ENCODE measurements around the gene ETV5. TPM values are rescaled to one million over a fixed set of nuclear protein-coding genes. Genes with fewer than 3 reads are reported as not detected.
A peak's percentile ranks its signal among the peaks of the same experiment; 100 is the strongest.

Gene ETV5
- total RNA-seq, 4 donors from 2014 or later: 9.8 to 18.3 (median 12.2) TPM

- no peaks in the 10 kb centered on the region for H3K27me3 ChIP-seq
- H3K4me3 ChIP-seq: no peak overlapping the region
- H3K36me3 ChIP-seq: peaks cover 0 to 24% (median 0%) of the 10 kb centered on the region in 3 donors
- TF ChIP-seq POLR2A (IDR thresholded peaks at IDR 0.05) (no peak), EP300 (IDR thresholded peaks at IDR 0.05) (peak in 1 of 2 donors; percentile 41)
- WGBS, 2 donors: 18 to 22% methylated on average over 12 of the region's 12 CpGs
- no peaks in the 10 kb centered on the region for H3K9me3 ChIP-seq
- H3K27ac ChIP-seq: no peak overlapping the region
- no peak for DNase-seq (ENCODE audit: low spot score in 2 of 2)
- peaks cover 0 to 34% (median 6%) of the 10 kb centered on the region in 4 donors for H3K4me1 ChIP-seq
Observed at GRCh38 chr3:186044968-186045367, 63.9 kb downstream of the ETV5 start.

- no peak overlapping the region for H3K27ac ChIP-seq
- TF ChIP-seq CTCF (IDR thresholded peaks at IDR 0.05): no peak
- TF ChIP-seq POLR2A (IDR thresholded peaks at IDR 0.05): no peak
- no peak for TF ChIP-seq EP300 (IDR thresholded peaks at IDR 0.05)
- H3K4me1 ChIP-seq: peaks cover 0 to 34% (median 6%) of the 10 kb centered on the region in 4 donors
- no peaks in the 10 kb centered on the region for H3K9me3 ChIP-seq
- no peaks in the 10 kb centered on the region for H3K27me3 ChIP-seq
- peaks cover 0 to 18% (median 0%) of the 10 kb centered on the region in 3 donors for H3K36me3 ChIP-seq
- H3K4me3 ChIP-seq: no peak overlapping the region
- 38 to 40% methylated on average over 3 of the region's 3 CpGs for WGBS, 2 donors
- no peak for DNase-seq (ENCODE audit: low spot score in 2 of 2)
Observed at GRCh38 chr3:186044427-186044826, 64.5 kb downstream of the ETV5 start.

GRCh38 chr3:186042521-186043202 is 66.2 kb downstream of the ETV5 start:
- no peak for DNase-seq (ENCODE audit: low spot score in 2 of 2)
- WGBS, 2 donors: 60 to 62% methylated on average over 7 of the region's 7 CpGs
- peaks cover 0 to 15% (median 0%) of the 10 kb centered on the region in 4 donors for H3K9me3 ChIP-seq

GRCh38 chr3:186042036-186042435 is 66.9 kb downstream of the ETV5 start:
- no peak for DNase-seq (ENCODE audit: low spot score in 2 of 2)
- TF ChIP-seq EP300 (IDR thresholded peaks at IDR 0.05): no peak
- no peak for TF ChIP-seq POLR2A (IDR thresholded peaks at IDR 0.05)
- no peak for TF ChIP-seq CTCF (IDR thresholded peaks at IDR 0.05)
- H3K27me3 ChIP-seq: no peaks in the 10 kb centered on the region
- H3K4me3 ChIP-seq: no peak overlapping the region
- 91 to 93% methylated on average over 3 of the region's 3 CpGs for WGBS, 2 donors
- H3K4me1 ChIP-seq: peaks cover 0 to 31% (median 6%) of the 10 kb centered on the region in 4 donors
- no peaks in the 10 kb centered on the region for H3K36me3 ChIP-seq
- no peak overlapping the region for H3K27ac ChIP-seq
- peaks cover 0 to 16% (median 0%) of the 10 kb centered on the region in 4 donors for H3K9me3 ChIP-seq

More at GRCh38 chr3:186042521-186043202, 66.2 kb downstream of the ETV5 start:
- TF ChIP-seq CTCF (IDR thresholded peaks at IDR 0.05) (no peak), EP300 (IDR thresholded peaks at IDR 0.05) (no peak), POLR2A (IDR thresholded peaks at IDR 0.05) (no peak)
- no peak overlapping the region for H3K27ac ChIP-seq
- H3K4me1 ChIP-seq: peaks cover 0 to 34% (median 6%) of the 10 kb centered on the region in 4 donors
- H3K36me3 ChIP-seq: peaks cover 0 to under 1% (median 0%) of the 10 kb centered on the region in 3 donors
- no peaks in the 10 kb centered on the region for H3K27me3 ChIP-seq
- H3K4me3 ChIP-seq: no peak overlapping the region

GRCh38 chr3:186038360-186038759 is 70.5 kb downstream of the ETV5 start:
- 70 to 77% methylated on average over 4 of the region's 4 CpGs for WGBS, 2 donors
- no peak overlapping the region for H3K4me3 ChIP-seq
- no peak for DNase-seq (ENCODE audit: low spot score in 2 of 2)
- H3K27ac ChIP-seq: no peak overlapping the region
- no peaks in the 10 kb centered on the region for H3K36me3 ChIP-seq
- no peak for TF ChIP-seq EP300 (IDR thresholded peaks at IDR 0.05)
- no peak for TF ChIP-seq CTCF (IDR thresholded peaks at IDR 0.05)
- TF ChIP-seq POLR2A (IDR thresholded peaks at IDR 0.05): no peak
- no peaks in the 10 kb centered on the region for H3K27me3 ChIP-seq
- H3K9me3 ChIP-seq: peaks cover 0 to 16% (median 0%) of the 10 kb centered on the region in 4 donors
- no peaks in the 10 kb centered on the region for H3K4me1 ChIP-seq

Measured in tibial nerve (tissue), 4 donors.